ENCODE results near the gene C16orf46. TPM values are rescaled to one million over a fixed set of nuclear protein-coding genes. Genes with fewer than 3 reads are reported as not detected.

C16orf46 gene
- polyA plus RNA-seq, 1 of the 3 experiments (the other 2 are of a cell fraction) = 1.5 TPM

GRCh38 chr16:81107511-81107910, 30.5 kb upstream of the C16orf46 start:
- Histone ChIP-seq H4K20me1 (ENCODE audit: insufficient read depth) (no peaks in the 10 kb centered on the region), H3K4me2 (no peak overlapping the region), H3K79me2 (ENCODE audit: insufficient read depth) (no peaks in the 10 kb centered on the region), H3K9me3 (no peaks in the 10 kb centered on the region), H3K4me1 (ENCODE audit: control insufficient read depth in 1 of 2, insufficient read depth in 2 of 2, low read depth in 1 of 2, low read length in 1 of 2) (no peaks in the 10 kb centered on the region), H3K9me2 (no peaks in the 10 kb centered on the region), H3K36me3 (replicated peaks in 1 of 2; ENCODE audit: control insufficient read depth in 1 of 2, insufficient read depth in 2 of 2, low read length in 1 of 2) (no peaks in the 10 kb centered on the region), H2AFZ (ENCODE audit: low read depth) (no peak overlapping the region), H3K27me3 (ENCODE audit: insufficient read depth) (no peaks in the 10 kb centered on the region), H3K9ac (no peak overlapping the region), H3K27ac (ENCODE audit: low read depth in 2 of 2, low read length in 1 of 2) (no peak overlapping the region), H3K4me3 (ENCODE audit: low read depth in 2 of 2, low read length in 1 of 2) (no peak overlapping the region), H3F3A (replicated peaks; ENCODE audit: insufficient read depth) (no peaks in the 10 kb centered on the region)
- ChIA-PET POLR2A (no interaction called here), CTCF (interaction anchor here (1.0 kb wide), 1 partner anchor 98 kb away, joined by 3 read pairs; no protein-coding TSS in a partner anchor)
- no peak for DNase-seq
- WGBS (ENCODE audit: low lambda C conversion rate) = 72% methylated on average over 11 of the region's 11 CpGs
- TF ChIP-seq, protein P1, sequence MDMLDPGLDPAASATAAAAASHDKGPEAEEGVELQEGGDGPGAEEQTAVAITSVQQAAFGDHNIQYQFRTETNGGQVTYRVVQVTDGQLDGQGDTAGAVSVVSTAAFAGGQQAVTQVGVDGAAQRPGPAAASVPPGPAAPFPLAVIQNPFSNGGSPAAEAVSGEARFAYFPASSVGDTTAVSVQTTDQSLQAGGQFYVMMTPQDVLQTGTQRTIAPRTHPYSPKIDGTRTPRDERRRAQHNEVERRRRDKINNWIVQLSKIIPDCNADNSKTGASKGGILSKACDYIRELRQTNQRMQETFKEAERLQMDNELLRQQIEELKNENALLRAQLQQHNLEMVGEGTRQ (IDR thresholded peaks at IDR 0.05; ENCODE audit: borderline replicate concordance, low read depth, low read length) = no peak
- TF ChIP-seq, protein P2, sequence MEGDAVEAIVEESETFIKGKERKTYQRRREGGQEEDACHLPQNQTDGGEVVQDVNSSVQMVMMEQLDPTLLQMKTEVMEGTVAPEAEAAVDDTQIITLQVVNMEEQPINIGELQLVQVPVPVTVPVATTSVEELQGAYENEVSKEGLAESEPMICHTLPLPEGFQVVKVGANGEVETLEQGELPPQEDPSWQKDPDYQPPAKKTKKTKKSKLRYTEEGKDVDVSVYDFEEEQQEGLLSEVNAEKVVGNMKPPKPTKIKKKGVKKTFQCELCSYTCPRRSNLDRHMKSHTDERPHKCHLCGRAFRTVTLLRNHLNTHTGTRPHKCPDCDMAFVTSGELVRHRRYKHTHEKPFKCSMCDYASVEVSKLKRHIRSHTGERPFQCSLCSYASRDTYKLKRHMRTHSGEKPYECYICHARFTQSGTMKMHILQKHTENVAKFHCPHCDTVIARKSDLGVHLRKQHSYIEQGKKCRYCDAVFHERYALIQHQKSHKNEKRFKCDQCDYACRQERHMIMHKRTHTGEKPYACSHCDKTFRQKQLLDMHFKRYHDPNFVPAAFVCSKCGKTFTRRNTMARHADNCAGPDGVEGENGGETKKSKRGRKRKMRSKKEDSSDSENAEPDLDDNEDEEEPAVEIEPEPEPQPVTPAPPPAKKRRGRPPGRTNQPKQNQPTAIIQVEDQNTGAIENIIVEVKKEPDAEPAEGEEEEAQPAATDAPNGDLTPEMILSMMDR (IDR thresholded peaks at IDR 0.05) = no peak
- TF ChIP-seq ZBTB33 (IDR thresholded peaks at IDR 0.05; ENCODE audit: borderline replicate concordance, low read depth) = no peak
- TF ChIP-seq, protein P3, sequence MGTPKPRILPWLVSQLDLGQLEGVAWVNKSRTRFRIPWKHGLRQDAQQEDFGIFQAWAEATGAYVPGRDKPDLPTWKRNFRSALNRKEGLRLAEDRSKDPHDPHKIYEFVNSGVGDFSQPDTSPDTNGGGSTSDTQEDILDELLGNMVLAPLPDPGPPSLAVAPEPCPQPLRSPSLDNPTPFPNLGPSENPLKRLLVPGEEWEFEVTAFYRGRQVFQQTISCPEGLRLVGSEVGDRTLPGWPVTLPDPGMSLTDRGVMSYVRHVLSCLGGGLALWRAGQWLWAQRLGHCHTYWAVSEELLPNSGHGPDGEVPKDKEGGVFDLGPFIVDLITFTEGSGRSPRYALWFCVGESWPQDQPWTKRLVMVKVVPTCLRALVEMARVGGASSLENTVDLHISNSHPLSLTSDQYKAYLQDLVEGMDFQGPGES (IDR thresholded peaks at IDR 0.05; ENCODE audit: low read depth, low read length) = no peak
- no peak for TF ChIP-seq MEF2A (IDR thresholded peaks at IDR 0.05; ENCODE audit: borderline replicate concordance, low read depth)
- no peak for TF ChIP-seq FOSL2 (IDR thresholded peaks at IDR 0.05; ENCODE audit: borderline replicate concordance, low read depth)
- TF ChIP-seq NRF1 (IDR thresholded peaks at IDR 0.05; ENCODE audit: low read depth, low read length) = no peak
- TF ChIP-seq FOXM1 (IDR thresholded peaks at IDR 0.05; ENCODE audit: low read depth) = no peak
- TF ChIP-seq EP300 (IDR thresholded peaks at IDR 0.05; ENCODE audit: borderline replicate concordance in 1 of 2, low read depth in 1 of 2, low read length in 1 of 2) = no peak
- TF ChIP-seq GABPA (IDR thresholded peaks at IDR 0.05; ENCODE audit: low read depth) = no peak
- no peak for TF ChIP-seq RFX5 (IDR thresholded peaks at IDR 0.05; ENCODE audit: low read length)
- no peak for TF ChIP-seq TCF12 (IDR thresholded peaks at IDR 0.05)
- no peak for TF ChIP-seq NFIC (IDR thresholded peaks at IDR 0.05; ENCODE audit: borderline replicate concordance)
- TF ChIP-seq GATA2 (CRISPR knock-in tag; IDR thresholded peaks at IDR 0.05) = no peak
- no peak for TF ChIP-seq TEAD4 (IDR thresholded peaks at IDR 0.05; ENCODE audit: borderline replicate concordance, insufficient read depth)
- TF ChIP-seq SIN3A (IDR thresholded peaks at IDR 0.05; ENCODE audit: borderline replicate concordance, low read depth, low read length) = no peak
- TF ChIP-seq RCOR1 (IDR thresholded peaks at IDR 0.05; ENCODE audit: low read length) = no peak
- TF ChIP-seq, protein P4, sequence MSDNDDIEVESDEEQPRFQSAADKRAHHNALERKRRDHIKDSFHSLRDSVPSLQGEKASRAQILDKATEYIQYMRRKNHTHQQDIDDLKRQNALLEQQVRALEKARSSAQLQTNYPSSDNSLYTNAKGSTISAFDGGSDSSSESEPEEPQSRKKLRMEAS (IDR thresholded peaks at IDR 0.05; ENCODE audit: low read depth) = no peak
- no peak for TF ChIP-seq JUND (IDR thresholded peaks at IDR 0.05)
- no peak for TF ChIP-seq REST (IDR thresholded peaks at IDR 0.05; ENCODE audit: low read depth, low read length)

Measured in SK-N-SH (cell line).